HG03342 (cell line): ENCODE measurements around the gene AGBL3.

ENCODE experiments used
- ATAC-seq: cut with Tn5 transposase; IDR thresholded peaks from one replicate; pipeline ENCODE4 v1.9.1; 2021; ENCODE audit warnings: mild to moderate bottlenecking, moderate library complexity; ENCODE audit not compliant: unreplicated experiment

AGBL3 gene

DNA sequence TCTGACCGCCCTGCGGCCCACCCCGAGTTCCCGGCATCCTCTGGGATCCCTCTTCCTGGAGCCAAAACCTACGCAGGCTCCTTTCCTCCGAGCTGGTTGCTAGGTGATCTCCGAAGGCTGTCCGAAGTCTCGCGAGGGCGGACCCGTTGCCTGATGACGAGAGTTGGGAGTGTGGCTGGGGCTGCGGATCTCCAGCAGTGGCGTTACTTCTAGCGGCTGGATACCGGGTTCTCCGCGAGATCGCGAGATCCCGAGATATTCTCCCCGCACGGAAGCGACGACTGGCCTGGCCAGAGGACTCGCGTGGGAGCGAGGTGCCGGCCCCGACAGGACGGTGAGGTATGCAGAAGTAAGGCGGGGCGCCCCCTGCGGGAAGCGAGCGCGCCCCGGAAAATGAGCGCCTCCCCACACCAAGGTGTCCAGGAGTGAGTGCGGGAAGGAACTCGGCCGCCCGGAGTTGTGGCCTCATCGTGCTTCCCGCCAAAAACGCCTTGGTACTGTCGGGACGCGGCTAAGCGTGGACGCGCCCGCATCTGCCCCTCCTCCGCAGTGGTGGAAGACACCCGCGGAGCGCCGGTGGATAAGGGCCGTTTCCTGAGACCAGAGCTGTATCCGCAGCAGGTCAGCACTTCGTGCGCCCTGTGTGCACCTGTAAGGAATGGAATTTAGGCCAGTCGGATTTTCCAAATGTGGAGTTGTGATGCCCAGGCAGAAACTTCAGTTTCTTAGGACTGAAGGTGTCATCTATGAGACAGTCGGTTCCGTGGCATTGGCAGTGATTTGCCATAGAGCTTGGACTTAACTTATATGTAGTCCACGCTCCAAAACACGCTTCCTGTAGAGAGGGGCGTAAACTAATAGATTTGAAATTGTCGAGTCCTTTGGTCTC, at the start of gene AGBL3:
AGBL3 (plus strand) TSS at position 146 of the 889 bp plus-strand sequence. CDS start 1,426 bp downstream, outside the sequence.
- ATAC-seq, result peak; percentile 90

DNA sequence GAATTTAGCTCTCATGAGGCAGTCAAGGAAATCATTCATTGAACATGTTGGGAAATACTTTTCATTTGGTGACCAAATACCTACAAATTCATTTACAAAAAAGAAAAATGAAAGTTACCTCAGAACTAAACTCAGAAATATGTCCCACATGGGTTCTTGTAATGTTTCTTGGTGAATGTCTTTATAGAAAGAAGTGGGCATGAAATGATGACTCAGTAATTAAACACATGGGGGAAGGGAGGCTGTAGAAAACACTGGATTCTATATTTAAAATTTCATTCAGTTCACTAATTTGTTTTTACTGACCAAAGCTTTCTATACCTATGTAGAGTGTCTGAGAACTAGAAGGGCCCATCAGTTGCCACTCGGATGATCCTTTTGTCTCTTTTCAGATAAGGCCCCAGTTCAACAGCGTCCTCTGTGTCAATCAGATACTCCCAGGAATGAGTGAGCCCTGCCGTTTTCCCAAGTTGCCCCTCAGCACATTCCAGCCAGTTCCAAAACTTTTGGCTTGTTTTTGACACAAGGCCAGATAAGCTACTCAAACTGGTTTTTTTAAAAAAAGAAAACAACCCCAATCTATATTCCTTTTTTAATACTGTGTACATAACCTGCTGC, 49.3 kb upstream of the AGBL3 start:
- ATAC-seq, result no peak

DNA sequence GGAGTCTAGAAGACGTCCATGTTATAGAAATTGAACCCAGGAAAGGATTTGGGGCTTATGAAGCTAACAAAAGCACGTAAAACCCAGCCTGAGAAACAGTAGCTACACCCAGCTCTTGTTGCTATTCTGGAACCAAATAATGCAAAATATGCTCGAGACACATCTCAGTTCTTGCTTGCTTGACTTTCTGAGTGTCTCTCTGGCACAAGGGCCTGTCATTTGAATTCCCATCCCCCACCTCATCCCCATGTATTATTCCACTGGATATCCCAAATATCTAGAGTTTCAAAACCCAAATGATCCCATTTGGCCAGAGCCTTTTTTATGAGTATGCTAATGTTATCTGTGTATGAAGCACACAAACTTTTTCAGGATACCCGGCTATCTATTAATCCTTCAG, 48.2 kb upstream of the AGBL3 start:
- ATAC-seq, result no peak

DNA sequence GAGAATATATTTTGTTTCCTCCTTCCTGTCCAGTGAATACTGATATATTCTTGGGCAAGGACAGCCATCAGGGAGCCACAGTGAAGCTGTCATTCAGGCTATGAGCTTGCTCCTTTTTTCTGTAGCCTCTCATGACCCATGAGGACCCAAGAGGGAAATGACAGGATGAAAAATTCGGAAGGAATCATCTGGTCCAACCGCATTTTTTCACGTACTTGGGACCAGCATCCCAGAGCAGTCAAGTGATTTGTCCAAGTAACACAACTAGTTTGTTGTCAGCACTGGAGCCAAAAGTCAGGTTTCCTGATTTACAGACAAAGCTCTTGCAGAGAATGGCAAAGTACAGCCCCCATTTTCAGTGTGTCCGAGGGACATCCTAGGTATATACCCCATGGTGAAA, 47.2 kb upstream of the AGBL3 start:
- no peak for ATAC-seq

DNA sequence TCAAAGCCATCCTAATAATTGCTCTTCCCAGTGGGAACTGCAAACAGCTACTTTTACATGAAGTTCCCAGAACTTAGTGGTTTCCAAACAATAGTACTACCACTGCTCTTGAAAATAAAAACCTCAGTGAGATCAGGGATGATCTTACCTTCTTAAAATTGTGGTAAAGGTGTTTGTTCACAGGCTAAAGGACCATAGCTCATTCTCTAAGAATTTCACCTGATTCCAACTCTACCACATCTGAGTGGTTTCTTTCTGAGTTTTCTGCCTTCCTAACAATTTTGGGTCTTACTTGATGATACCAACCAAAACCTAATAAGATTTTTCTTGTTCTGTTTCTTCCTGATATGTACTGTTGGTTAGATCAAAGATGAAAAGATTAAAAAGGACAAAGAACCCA, 45.6 kb upstream of the AGBL3 start:
- ATAC-seq, result no peak

DNA sequence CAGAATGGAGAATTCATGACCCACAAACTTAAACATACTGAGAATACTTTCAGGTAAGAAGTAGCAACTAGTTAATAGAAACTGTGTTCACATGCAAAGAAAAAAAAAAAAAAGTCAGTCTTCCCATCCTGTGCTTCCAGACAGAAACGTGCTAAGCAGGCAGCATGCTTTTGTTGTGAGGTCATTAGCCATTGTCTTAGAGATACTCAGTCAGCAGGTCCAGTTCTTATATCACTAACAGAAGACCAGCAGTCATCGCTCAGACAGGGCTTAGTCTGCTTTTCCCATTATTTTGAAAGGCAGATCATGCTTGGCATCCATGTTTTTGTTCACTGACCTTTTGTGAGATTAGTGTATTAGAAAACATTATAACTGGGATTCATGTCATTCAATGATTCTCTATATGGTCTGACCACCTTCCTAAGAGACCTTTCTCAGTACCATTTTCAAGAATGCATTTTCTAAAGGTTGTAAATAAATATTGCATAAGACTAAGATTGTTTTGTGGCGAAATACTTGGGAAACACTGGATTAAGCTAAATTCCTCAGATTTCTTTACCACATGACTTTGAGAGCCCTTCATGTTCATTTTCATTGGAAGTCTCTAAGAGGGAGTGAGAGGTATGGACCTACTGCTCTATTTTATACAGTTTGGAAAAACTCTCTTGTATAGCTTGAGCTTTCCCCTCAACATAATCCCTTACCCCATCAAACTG, 45.0 kb upstream of the AGBL3 start:
- ATAC-seq, result no peak

DNA sequence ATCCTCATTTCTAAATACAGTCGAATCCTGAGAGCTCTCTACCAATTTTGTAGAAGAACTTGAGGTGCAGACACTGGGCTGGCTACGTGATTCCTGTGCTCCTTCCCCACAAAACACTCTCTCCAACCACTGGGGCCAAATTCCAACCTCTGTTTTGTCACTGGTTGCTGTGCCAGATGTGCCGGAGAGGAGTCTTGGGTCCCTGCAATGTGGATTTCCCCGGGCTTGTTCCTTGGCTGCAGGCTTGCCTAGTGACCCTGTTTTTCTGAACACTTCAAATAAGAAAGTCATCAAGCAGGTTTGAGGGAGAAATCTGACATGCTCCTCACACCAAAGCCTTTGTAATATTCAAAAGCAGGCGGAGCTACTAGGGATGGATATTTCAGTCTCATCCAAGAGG, 44.4 kb upstream of the AGBL3 start:
- no peak for ATAC-seq

DNA sequence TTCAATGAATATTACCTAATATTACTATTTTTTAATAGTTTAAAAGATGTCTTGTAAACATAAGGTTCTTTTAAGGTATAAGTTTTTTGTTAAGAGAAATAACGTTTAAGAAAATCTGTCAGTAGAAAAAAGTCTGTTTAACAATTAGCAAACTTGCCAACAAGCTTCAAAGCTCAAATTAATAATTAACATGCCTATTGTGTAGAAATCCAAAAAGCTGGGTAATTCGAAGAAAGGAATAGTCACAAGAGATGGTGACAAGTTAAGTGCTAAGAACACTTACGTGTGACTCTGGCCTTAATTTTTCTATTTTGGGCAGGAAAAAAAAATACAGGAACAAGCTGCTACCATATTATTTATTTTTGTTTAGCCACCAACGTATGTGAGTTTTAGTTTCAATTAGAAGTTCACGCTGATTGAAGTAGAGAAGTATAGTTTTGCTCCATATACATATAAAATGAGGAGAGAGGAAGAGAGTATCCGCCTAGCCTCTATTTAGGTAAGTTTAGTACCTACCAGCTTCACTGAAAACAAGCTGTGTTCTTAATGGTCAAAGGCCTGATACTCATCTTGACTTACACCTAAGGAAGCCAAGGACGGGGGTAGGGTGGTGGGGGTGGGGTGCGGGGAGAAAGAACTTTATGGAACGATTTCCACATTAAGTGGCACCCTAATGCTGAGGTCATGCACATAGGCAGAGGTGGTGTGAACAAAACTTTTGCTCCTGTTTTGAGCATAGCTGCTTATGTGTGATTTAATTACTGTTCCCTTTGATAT, 43.4 kb upstream of the AGBL3 start:
- ATAC-seq, result no peak

DNA sequence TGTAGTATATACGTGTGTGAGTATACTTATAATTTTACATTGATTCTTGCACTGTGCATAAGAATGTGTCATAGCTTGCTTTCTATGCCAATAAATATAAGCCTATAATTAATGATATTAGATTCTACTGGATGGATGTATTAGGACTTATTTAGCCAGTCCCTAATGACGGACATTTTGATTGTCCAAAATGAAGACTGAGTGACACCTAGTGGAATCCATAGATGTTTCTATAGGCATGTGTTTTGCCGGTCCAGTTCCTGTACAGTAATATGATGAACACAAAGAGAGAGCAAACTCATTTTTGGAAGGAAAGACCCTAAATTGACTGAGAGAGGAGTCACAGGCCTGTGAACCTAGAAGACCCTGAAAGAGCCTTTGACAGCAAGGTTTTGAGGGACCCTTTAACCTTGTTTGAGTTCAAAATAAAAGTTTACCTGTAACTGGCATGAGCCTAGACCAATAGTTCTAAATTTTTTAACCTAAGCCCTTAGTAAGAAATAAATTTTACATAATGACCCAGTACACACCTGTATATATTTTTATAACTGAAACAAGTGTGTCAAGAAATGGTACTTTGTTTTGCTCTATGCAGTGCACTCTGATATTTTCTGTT, 42.4 kb upstream of the AGBL3 start:
- ATAC-seq, result no peak

DNA sequence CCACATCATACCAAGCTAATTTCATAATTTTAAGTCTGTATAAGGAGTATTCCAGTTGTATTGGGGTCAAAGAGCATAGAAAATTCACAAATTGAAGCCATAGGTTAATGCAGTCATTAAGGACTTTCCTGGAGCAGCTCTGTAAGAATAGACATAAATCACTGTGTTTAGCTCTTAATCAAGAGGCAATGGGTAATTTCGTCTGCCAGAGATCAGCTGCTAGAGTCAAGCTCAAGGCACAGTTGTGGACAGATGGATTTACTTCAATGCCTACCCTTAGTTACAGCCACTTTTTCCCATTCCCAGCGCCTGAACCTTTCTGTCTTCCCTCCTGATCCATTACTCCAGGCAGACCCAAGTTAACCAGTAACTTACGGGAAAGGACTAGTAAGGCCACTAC, 40.6 kb upstream of the AGBL3 start:
- no peak for ATAC-seq

DNA sequence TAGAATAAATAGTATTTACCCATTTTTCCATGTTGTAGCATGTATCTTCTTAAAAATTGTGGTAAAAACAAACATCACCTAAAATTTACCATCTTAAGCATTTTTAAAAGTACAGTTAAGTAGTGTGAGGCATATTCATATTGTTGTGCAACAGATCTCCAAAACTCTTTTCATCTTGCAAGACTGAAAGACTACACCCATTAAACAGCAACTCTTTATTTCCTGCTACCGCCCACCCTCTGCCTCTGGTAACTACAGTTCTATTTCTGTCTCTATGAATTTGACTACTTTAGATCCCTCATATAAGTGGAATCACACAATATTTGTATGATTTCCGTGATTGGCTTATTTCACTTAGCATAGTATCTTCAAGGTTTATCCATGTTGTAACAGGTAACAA, 40.0 kb upstream of the AGBL3 start:
- no peak for ATAC-seq

DNA sequence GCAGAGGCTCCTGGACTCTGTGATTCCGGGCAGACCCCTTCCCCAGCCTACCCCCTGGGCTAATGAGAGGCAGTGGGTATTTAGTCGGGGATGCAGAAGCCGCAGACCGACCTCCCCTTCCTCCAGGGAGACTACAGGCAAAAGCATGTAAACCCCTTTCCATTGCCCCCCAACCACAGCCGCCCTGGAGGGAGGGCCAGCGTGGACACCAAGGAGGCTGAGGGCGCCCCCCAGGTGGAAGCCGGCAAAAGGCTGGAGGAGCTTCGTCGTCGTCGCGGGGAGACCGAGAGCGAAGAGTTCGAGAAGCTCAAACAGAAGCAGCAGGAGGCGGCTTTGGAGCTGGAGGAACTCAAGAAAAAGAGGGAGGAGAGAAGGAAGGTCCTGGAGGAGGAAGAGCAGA, 39.0 kb upstream of the AGBL3 start:
- no peak for ATAC-seq

DNA sequence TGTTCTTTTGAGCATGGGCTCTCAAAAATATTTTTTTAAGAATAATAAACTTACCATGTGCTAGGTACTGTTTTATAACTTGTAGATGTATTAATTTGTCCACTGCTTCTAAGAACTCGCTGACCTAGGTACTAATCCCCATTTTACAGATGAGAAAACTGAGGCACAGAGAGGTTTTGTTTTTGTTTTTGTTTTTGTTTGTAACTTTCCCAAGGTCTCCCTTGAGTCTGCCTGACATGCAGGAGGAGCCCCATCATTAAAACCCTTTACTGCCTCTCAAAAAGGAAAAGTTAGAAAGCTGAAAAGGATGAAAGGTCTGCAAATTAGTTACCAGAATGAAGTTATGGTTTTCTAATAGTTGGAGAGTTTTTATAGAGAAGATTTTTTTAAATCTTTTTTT, 38.5 kb upstream of the AGBL3 start:
- ATAC-seq, result no peak

DNA sequence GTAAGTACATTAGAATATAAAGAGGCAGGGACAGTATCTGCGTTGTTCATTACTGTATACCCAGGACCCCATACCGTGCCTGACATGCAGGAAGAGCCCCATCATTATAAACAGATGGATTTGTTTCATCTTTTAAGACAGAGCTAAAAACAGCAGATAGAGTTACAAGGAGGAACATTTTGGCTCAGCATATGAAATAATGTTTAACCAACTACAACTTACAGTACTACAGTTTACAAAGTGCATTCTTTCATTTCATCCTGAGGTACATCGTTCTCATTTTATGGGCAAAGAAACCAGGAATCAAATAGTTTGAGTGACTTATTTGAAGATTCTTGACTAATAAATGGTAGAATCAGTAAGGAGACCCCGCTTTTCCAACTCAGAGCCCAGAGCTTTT, 38.1 kb upstream of the AGBL3 start:
- ATAC-seq, result no peak

DNA sequence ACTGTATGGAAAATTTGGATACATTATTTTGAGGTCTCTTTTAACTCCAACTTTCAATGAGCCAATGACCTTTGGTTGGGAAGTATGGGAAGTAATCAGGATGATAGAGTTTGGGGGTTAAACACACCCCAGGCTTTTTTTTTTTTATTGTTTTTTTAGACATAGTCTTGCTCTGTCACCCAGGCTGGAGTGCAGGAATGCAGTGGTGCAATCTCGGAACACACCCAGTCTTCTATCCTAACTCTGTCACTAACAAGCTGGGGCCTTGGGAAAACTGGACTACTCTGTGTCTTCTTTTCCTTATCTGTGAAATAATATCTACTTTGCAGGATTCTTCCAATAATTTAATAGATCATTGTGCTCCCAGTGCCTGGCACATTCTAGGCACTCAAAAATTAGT, 37.6 kb upstream of the AGBL3 start:
- ATAC-seq, result no peak

DNA sequence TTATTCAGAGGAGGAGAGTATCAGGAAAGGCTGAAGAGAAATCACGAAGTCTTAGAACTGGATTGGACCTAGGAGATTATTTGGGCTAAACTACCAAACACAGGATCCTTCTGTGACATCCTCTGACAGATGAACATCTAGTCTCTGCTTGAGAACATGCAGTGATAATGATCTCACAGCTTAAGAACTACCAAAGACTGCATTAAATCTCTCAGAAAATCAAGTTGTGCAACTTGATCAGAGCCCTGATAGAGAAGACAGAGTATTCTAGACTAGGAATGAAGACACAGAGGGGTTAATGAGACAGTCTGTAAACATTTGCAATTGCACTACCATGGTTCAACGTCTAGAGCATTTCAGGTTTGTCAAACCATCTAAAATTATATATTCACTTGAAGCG, 37.1 kb upstream of the AGBL3 start:
- ATAC-seq, result no peak

DNA sequence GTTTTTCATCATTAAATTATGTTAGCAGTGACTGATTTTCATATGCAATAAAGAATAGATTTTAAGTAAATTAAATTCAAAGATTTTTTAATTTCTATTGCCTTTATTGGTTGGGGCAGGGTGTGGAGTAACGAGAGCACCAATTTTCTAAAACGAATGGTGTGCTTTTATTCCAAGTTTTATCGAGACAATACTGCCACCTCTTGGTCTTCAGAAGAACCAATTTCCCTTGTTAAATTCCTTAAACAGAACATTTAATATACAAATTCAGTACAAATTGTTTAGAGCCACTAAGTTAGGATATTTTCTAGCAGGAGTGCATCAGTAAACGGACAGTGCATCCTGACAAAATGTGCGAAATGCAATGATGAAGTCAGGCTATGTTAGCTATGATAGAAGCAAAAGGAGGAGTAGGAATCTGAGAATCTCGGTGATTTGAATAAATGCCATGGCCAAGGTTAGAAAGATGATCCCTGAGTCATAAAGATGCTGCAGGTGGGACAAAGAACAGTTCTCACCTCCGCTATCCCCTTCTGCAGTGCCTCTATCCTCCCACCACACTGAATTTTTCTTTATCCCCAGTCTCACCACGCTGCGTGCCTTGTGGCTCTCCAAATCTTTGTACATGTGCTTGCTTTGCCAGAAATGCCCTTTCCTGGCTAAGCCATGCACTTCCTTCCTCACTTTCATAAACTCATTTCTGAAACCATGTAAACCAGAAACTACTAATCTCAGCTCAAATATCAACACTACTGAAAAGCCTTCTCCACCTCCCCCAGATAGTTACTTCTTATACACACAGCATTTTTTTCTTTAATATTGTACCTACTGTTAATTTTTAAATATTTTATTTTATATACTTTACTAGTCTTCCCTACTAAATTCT, 31.9 kb upstream of the AGBL3 start:
- ATAC-seq, result no peak

DNA sequence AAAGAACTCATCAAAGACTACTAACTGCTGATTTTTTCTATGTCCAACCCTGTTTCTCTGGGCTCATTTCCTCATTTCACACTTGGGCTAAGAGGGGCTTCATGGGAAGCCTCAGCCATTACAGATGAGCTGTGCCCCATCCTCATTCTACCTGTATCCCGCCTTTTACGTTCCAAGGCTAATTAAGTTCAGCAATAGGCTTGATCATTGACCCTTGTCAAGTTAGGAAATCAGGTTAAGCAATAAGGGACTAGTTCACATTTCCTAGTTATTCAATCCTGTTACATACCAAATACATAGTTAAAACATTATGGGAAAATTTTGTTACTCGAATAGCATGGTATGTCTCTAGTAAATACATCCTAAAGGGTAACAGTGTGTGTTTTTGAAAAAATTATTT, 29.3 kb upstream of the AGBL3 start:
- no peak for ATAC-seq

DNA sequence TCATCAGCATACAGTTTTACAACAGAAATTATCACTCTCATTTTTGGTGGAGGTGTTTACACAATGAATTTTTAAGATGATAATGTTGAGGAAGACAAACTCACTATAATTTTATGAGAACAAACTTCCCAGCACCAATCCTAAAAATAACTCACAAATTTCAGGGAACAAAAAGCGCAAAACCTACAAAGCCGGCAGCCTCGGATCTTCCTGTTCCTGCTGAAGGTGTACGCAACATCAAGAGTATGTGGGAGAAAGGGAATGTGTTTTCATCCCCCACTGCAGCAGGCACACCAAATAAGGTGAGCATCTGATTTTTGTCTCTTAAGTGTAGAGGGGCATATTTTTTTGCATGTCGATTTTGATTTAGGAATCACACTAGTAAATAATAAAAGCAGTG, 26.5 kb upstream of the AGBL3 start:
- ATAC-seq, result no peak
